Heart right ventricle (tissue), 16 donors: ENCODE measurements around the gene SOX4. TPM values are rescaled to one million over a fixed set of nuclear protein-coding genes. Genes with fewer than 3 reads are reported as not detected.

Source experiments
- ATAC-seq, 8 donors: fragments of 200-7000 bp; cut with Tn5 transposase; one replicate each; pipeline ENCODE4 v1.9.1; 2020; ENCODE audit warnings: mild to moderate bottlenecking in 8 of 8, moderate library complexity in 8 of 8, moderate number of reproducible peaks in 1 of 8
- DNase-seq, 2 donors: peaks; one replicate each; pipeline ENCODE4 v3.0.0-alpha.2; 2020
- H3K27ac ChIP-seq, 10 donors: fragments of 200-600 bp; sonication (generic) in 2 of 10; one replicate each; pipeline versions ENCODE4 v1.5.0 to v1.8.0; 2020 to 2022; ENCODE audit warnings: mild to moderate bottlenecking in 3 of 10
- H3K27me3 ChIP-seq, 7 donors: fragments of 200-600 bp; one replicate each; pipeline ENCODE4 v1.8.0; 2021 to 2022; ENCODE audit warnings: mild to moderate bottlenecking in 2 of 7
- H3K36me3 ChIP-seq, 9 donors: fragments of 200-600 bp; sonication (generic) in 1 of 9; one replicate each; pipeline versions ENCODE4 v1.5.0 to v1.8.0; 2020 to 2022; ENCODE audit warnings: mild to moderate bottlenecking in 2 of 9
- H3K4me1 ChIP-seq, 9 donors: fragments of 200-600 bp; sonication (generic) in 1 of 9; one replicate each; pipeline versions ENCODE4 v1.5.0 to v1.8.0; 2020 to 2022; ENCODE audit warnings: mild to moderate bottlenecking in 4 of 9
- H3K4me3 ChIP-seq, 10 donors: fragments of 200-600 bp; sonication (generic) in 2 of 10; one replicate each; pipeline versions ENCODE4 v1.5.0 to v1.8.0; 2020 to 2022; ENCODE audit warnings: mild to moderate bottlenecking in 7 of 10, moderate library complexity in 2 of 10
- H3K9me3 ChIP-seq, 11 donors: fragments of 200-600 bp in 10 of 11; sonication (generic) in 2 of 11; one replicate each; pipeline versions ENCODE4 v1.5.0 to v1.8.0; 2013 to 2022; ENCODE audit warnings: mild to moderate bottlenecking in 2 of 11, control low read depth in 1 of 11, moderate library complexity in 1 of 11
- WGBS, 2 donors: extraction: QIAGEN DNeasy Blood & Tissue Kit; methylation state at CpG; one replicate each; pipeline ENCODE4 v1.1.7; 2013; ENCODE audit warnings: inconsistent platforms in 1 of 2; 5-methylcytosine and 5-hydroxymethylcytosine counted together
- intact Hi-C, 10 donors: fragments of 100-400 bp; cut with DNase I; formaldehyde crosslinking; loops; one replicate each; pipeline versions ENCODE4 v1.11.1 to v1.14.2; 2022
- polyA plus RNA-seq, 2 donors: library from polyadenylated mRNA; stranded (reverse); fragments of 200-250 nt; gene quantifications; one replicate each; pipeline ENCODE4 v1.2.3, GENCODE V29; 2013
- total RNA-seq, 10 donors: library from RNA; stranded (reverse); fragmentation: NEBNext Ultra II Directional in 3 of 10; extraction: Animal tissue kit (Norgen Biotek cat#: 25700) in 3 of 10; gene quantifications; one replicate each; pipeline versions ENCODE4 v1.2.1 to v1.2.4, GENCODE V29; 2021 to 2023
- TF ChIP-seq, protein P1 (sequence below), 9 donors: fragments of 200-600 bp; sonication (generic) in 2 of 9; IDR thresholded peaks; one replicate each; pipeline versions ENCODE4 v1.5.0 to v1.8.0; 2021 to 2022; ENCODE audit warnings: antibody characterized with exemption in 9 of 9, mild to moderate bottlenecking in 5 of 9, moderate library complexity in 1 of 9
- donor health status: Arrhythmogenic right ventricular cardiomyopathy.
- donor health status: ischemic (EF 13 %, LVEDD 7.1; RV severe dilation, severe dysfunction).
- donor health status: healthy with polysubstance abuse.
- donor health status: DM: no; HTN: yes; CAD: no.
- donor health status: DM: no; HTN: no; CAD: no.
- donor health status: ischemic (EF 25% LVEDD 6.9; RV normal size, moderate dysfunction).
- donor health status: ischemic (EF 25% LVEDD 5.7; RV mildly dilated, moderate dysfunction).
- donor health status: healthy.
- donor health status: DM: yes; HTN: yes; CAD: no.
- donor health status: Ischemic cardiomyopathy.
- donor health status: ischemic (EF 35%, LVEDD 5.7; RV mildly dilated, moderate dysfunction).
- donor health status: nonischemic (EF 11% LVEDD 7.7; RV severe dilation, severe dysfunction).
- donor health status: DM: yes; HTN: yes; CAD: no.
- donor health status: PGD.
- donor health status: ischemic (EF 29% LVEDD 5.4; RV normal size, mild dysfunction).
- donor health status: nonischemic (EF 23%, LVEDD 6.1; RV moderate dilation, normal function).

Gene SOX4
- total and polyA plus RNA-seq, 12 donors: 2.6 to 19.1 (median 7.1) TPM

DNA sequence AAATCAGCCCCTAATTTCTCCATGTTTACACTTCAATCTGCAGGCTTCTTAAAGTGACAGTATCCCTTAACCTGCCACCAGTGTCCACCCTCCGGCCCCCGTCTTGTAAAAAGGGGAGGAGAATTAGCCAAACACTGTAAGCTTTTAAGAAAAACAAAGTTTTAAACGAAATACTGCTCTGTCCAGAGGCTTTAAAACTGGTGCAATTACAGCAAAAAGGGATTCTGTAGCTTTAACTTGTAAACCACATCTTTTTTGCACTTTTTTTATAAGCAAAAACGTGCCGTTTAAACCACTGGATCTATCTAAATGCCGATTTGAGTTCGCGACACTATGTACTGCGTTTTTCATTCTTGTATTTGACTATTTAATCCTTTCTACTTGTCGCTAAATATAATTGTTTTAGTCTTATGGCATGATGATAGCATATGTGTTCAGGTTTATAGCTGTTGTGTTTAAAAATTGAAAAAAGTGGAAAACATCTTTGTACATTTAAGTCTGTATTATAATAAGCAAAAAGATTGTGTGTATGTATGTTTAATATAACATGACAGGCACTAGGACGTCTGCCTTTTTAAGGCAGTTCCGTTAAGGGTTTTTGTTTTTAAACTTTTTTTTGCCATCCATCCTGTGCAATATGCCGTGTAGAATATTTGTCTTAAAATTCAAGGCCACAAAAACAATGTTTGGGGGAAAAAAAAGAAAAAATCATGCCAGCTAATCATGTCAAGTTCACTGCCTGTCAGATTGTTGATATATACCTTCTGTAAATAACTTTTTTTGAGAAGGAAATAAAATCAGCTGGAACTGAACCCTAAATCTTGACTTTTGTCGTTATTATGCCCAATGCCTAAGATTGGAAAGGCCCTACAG, 4.5 kb downstream of the SOX4 start:
- ATAC-seq (no peak), DNase-seq (no peak)
- Histone ChIP-seq H3K4me3 (peak overlapping the region; percentile 48 to 88 (median 80)), H3K4me1 (peaks cover 3 to 39% (median 23%) of the 10 kb centered on the region in 9 donors), H3K27me3 (no peaks in the 10 kb centered on the region), H3K36me3 (no peaks in the 10 kb centered on the region), H3K27ac (peak overlapping the region in 8 of 10 donors; percentile 43 to 96 (median 90)), H3K9me3 (peaks cover 0 to 3% (median 0%) of the 10 kb centered on the region in 11 donors)
- TF ChIP-seq, protein P1, sequence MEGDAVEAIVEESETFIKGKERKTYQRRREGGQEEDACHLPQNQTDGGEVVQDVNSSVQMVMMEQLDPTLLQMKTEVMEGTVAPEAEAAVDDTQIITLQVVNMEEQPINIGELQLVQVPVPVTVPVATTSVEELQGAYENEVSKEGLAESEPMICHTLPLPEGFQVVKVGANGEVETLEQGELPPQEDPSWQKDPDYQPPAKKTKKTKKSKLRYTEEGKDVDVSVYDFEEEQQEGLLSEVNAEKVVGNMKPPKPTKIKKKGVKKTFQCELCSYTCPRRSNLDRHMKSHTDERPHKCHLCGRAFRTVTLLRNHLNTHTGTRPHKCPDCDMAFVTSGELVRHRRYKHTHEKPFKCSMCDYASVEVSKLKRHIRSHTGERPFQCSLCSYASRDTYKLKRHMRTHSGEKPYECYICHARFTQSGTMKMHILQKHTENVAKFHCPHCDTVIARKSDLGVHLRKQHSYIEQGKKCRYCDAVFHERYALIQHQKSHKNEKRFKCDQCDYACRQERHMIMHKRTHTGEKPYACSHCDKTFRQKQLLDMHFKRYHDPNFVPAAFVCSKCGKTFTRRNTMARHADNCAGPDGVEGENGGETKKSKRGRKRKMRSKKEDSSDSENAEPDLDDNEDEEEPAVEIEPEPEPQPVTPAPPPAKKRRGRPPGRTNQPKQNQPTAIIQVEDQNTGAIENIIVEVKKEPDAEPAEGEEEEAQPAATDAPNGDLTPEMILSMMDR (IDR thresholded peaks at IDR 0.05): no peak
- WGBS, 2 donors: 1 to 3% methylated on average over 14 of the region's 14 CpGs
- intact Hi-C loops: loop anchor here in 9 of 10 donors (5.0 to 10.0 kb wide), 19 partner anchors 67 to 1849 kb away; partner anchors contain the start of gene E2F3 (in 1 of the 9)

- Histone ChIP-seq H3K9me3 (peaks cover 0 to 3% (median 0%) of the 10 kb centered on the region in 11 donors), H3K27ac (peak overlapping the region in 5 of 10 donors; percentile 15 to 96 (median 92)), H3K4me3 (peak overlapping the region in 9 of 10 donors; percentile 48 to 88 (median 82)), H3K27me3 (no peaks in the 10 kb centered on the region), H3K36me3 (no peaks in the 10 kb centered on the region), H3K4me1 (peaks cover 3 to 36% (median 21%) of the 10 kb centered on the region in 9 donors)
- DNase-seq (no peak), ATAC-seq (no peak)
- 2 to 5% methylated on average over 3 of the region's 3 CpGs for WGBS, 2 donors
- TF ChIP-seq, protein P1 (IDR thresholded peaks at IDR 0.05): no peak
- intact Hi-C loops: loop anchor here in 9 of 10 donors (5.0 to 10.0 kb wide), 19 partner anchors 66 to 1849 kb away; partner anchors contain the start of gene E2F3 (in 1 of the 9)
Measured at GRCh38 chr6:21598674-21599023, 5.1 kb downstream of the SOX4 start.

DNA sequence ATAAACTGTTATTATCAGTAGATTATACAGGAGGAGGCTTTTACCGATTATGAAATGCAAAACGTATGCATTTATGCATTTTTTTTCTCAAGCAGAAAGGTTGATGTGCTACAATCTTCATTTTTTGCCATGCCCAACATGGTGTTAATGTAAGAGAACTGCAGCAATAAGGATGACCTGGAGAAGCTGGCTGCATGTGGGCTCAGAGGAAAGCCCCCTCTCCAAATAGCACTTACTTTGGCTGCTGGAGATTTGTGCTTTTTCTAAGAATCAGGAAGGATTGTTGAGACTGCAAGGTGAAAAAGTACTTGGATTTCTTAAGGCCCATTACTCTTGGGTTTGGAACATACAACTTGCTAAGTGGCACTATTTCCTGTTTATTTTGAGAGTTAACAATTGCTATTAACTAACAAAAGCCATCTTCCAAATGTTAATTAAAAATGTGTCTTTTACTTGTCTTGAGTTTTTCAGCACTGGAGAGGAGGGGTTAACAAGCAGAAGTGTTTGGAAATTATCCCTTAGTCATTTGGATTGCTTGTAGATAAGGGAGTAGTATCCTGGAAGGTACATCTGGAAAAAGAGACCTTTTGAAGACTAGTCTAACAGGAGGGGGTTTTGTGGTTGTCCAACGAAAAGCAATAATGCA, 5.6 kb downstream of the SOX4 start:
- H3K4me3 ChIP-seq: peak overlapping the region in 4 of 10 donors; percentile 78 to 88 (median 83)
- 19 to 28% methylated on average over 3 of the region's 3 CpGs for WGBS, 2 donors
- intact Hi-C loops: loop anchor here in 9 of 10 donors (5.0 to 10.0 kb wide), 19 partner anchors 66 to 1848 kb away; partner anchors contain the start of gene E2F3 (in 1 of the 9)
- ATAC-seq (no peak), DNase-seq (no peak)
- H3K27me3 ChIP-seq: no peaks in the 10 kb centered on the region
- no peaks in the 10 kb centered on the region for H3K36me3 ChIP-seq
- TF ChIP-seq, protein P1 (IDR thresholded peaks at IDR 0.05): no peak
- peaks cover 0 to 3% (median 0%) of the 10 kb centered on the region in 11 donors for H3K9me3 ChIP-seq
- peaks cover 3 to 36% (median 21%) of the 10 kb centered on the region in 9 donors for H3K4me1 ChIP-seq
- H3K27ac ChIP-seq: peak overlapping the region in 1 of 10 donors; percentile 96

GRCh38 chr6:21601339-21601923, 7.9 kb downstream of the SOX4 start:
- ATAC-seq (no peak), DNase-seq (no peak)
- Histone ChIP-seq H3K4me1 (peaks cover 3 to 31% (median 21%) of the 10 kb centered on the region in 9 donors), H3K4me3 (no peak overlapping the region), H3K27ac (no peak overlapping the region), H3K27me3 (no peaks in the 10 kb centered on the region), H3K36me3 (no peaks in the 10 kb centered on the region), H3K9me3 (peaks cover 0 to 3% (median 0%) of the 10 kb centered on the region in 11 donors)
- TF ChIP-seq, protein P1 (IDR thresholded peaks at IDR 0.05): no peak
- 93 to 95% methylated on average over 9 of the region's 9 CpGs for WGBS, 2 donors
- intact Hi-C loops: no loop called here
